Measurements from ENCODE around the gene LONP1. TPM values are rescaled to one million over a fixed set of nuclear protein-coding genes. Genes with fewer than 3 reads are reported as not detected.
"Not testable (repeated sequence)": the region's sequence is repeated elsewhere in the genome, so short reads cannot be mapped to it uniquely, and the experiment has no call there.

LONP1 gene
- total and polyA plus RNA-seq, 12 donors: 177 to 523 (median 373) TPM

DNA sequence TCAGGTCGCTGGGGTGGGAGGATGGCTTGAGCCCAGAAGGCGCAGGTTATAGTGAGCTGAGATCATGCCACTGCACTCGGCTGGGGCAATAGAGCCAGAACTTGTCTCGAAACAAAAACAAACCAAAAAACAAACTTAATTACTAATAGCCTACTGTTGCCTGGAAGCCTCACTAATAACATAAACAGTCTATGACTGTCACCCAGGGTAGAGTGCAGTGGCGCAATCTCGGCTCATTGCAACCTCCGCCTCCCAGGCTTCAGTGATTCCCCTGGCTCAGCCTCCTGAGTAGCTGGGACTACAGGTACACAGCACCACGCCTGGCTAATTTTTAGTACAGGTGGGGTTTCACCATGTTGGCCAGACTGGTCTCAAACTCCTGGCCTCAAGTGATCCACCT lies 18.5 kb upstream of the LONP1 start:
- Histone ChIP-seq H3K4me3 (no peak overlapping the region), H3K36me3 (replicated peaks in 1 of 2) (no peaks in the 10 kb centered on the region), H3K27me3 (no peaks in the 10 kb centered on the region), H3K4me1 (replicated peaks in 1 of 2) (no peaks in the 10 kb centered on the region), H3K27ac (no peak overlapping the region), H3K9me3 (replicated peaks in 1 of 3) (no peaks in the 10 kb centered on the region)
- 76 to 82% (median 80%) methylated on average over 8 of the region's 8 CpGs for WGBS, 4 donors
- no peak for DNase-seq
- TF ChIP-seq CTCF (IDR thresholded peaks at IDR 0.05) (no peak), POLR2A (IDR thresholded peaks at IDR 0.05) (no peak)
- intact Hi-C loops (cut with DNase I): no loop called here

- intact Hi-C loops (cut with DNase I); H3K27ac ChIP-seq; H3K36me3 ChIP-seq (replicated peaks in 1 of 2); H3K27me3 ChIP-seq; H3K4me3 ChIP-seq; H3K9me3 ChIP-seq (replicated peaks in 1 of 3); DNase-seq; H3K4me1 ChIP-seq (replicated peaks in 1 of 2): not testable (repeated sequence)
- WGBS, 4 donors: 84 to 89% (median 86%) methylated on average over 2 of the region's 2 CpGs
Observed at GRCh38 chr19:5733172-5733571, 13.2 kb upstream of the LONP1 start.

- Histone ChIP-seq H3K27ac (no peak overlapping the region), H3K27me3 (no peaks in the 10 kb centered on the region), H3K4me3 (no peak overlapping the region), H3K36me3 (replicated peaks in 1 of 2) (no peaks in the 10 kb centered on the region), H3K4me1 (replicated peaks in 1 of 2) (no peaks in the 10 kb centered on the region), H3K9me3 (replicated peaks in 1 of 3) (peaks cover 0 to 6% (median 0%) of the 10 kb centered on the region in 3 donors)
- intact Hi-C loops (cut with DNase I): no loop called here
- no peak for DNase-seq
- TF ChIP-seq POLR2A (IDR thresholded peaks at IDR 0.05) (no peak), CTCF (IDR thresholded peaks at IDR 0.05) (no peak)
- WGBS, 4 donors: 85 to 93% (median 90%) methylated on average over 4 of the region's 4 CpGs
Observed at GRCh38 chr19:5727453-5728050, 7.6 kb upstream of the LONP1 start.

GRCh38 chr19:5719274-5719960 lies 529 bp downstream of the LONP1 start:
- intact Hi-C loops (cut with DNase I): no loop called here
- no peaks in the 10 kb centered on the region for H3K36me3 ChIP-seq (replicated peaks in 1 of 2)
- H3K4me3 ChIP-seq: peak overlapping the region; percentile 12 to 92 (median 80)
- H3K27ac ChIP-seq: peak overlapping the region; percentile 78 to 100 (median 96)
- peak in 5 of 7 donors; percentile 44 to 74 (median 63) for DNase-seq
- no peaks in the 10 kb centered on the region for H3K9me3 ChIP-seq (replicated peaks in 1 of 3)
- no peaks in the 10 kb centered on the region for H3K27me3 ChIP-seq
- 0 to 1% (median 1%) methylated on average over 14 to 58 of the region's 58 CpGs for WGBS, 4 donors
- H3K4me1 ChIP-seq (replicated peaks in 1 of 2): peaks cover 26 to 41% of the 10 kb centered on the region in 2 donors
- no peak for TF ChIP-seq CTCF (IDR thresholded peaks at IDR 0.05)
- TF ChIP-seq POLR2A (IDR thresholded peaks at IDR 0.05): no peak
